Occipital lobe (tissue), 2 donors: ENCODE measurements around the gene C5orf52. TPM values are rescaled to one million over a fixed set of nuclear protein-coding genes. Genes with fewer than 3 reads are reported as not detected.
"Not testable (repeated sequence)": the region's sequence is repeated elsewhere in the genome, so short reads cannot be mapped to it uniquely, and the experiment has no call there.

ENCODE experiments used
- DNase-seq: peaks from one replicate; lab custom pipeline; 2025; lab: John Stamatoyannopoulos, UW
- total RNA-seq: library from RNA; depleted of rRNA; stranded (reverse); fragments of >200 nt; gene quantifications from one replicate; pipeline ENCODE4 v1.2.3, GENCODE V29; 2014

Gene C5orf52
- total RNA-seq, 1 donor from 2014 or later, result not detected

DNA sequence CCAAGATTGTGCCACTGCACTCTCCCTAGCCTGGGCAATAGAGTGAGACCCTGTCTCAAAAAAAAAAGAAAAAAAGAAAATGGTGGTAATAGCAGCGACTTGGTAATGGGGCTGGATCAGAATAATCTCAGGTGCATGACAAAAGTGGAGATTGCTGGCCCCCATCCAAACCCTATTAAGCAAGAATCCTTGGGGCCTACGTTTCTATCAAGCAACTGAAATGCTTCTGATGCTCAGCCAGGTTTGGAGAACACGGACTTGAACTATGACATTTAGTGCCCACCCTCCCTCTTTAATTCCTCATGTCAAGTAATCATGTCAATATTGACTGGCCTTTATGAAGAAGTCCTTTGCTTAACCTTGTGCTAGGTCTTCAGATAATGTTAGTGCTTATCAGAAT, 6.6 kb downstream of the C5orf52 start:
- no peak for DNase-seq

DNA sequence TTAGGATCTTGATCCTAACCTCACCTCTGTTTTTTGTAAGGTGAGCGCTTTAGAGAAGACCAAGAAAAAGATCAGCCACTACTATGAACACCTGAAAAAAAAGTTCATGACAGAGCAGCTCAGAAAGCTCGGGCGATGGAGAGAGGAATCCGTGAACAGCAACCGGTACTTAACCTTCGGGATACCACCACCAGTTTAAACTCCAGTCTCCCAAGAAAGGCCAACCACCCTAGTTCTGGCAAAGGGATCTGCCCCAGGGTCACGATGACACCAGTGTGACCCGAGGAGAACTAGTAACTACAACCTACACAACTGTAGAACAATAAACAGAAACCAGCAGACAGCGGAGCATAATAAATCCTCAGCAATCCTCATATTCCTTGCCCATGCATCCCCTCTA, 8.5 kb downstream of the C5orf52 start:
- no peak for DNase-seq

DNA sequence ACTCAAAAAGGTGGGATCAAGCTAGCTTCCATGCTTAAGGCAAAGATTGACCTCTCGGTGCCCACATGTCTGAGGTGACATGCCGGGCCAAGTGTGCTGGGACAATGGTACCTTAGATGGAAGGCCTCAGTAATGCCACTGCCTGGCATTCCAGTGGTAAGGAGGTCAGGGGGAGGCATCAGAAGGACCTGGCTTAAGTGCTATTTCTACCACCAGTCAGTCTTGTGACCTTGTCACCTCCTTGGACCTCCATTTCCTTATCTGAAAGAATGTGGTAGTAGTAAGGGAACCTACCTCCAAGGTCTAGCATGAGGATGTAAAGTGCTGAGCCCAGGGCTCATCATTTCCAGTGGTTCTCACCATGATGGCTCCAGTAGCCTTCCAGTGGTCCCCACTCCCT, 8.9 kb downstream of the C5orf52 start:
- no peak for DNase-seq

DNA sequence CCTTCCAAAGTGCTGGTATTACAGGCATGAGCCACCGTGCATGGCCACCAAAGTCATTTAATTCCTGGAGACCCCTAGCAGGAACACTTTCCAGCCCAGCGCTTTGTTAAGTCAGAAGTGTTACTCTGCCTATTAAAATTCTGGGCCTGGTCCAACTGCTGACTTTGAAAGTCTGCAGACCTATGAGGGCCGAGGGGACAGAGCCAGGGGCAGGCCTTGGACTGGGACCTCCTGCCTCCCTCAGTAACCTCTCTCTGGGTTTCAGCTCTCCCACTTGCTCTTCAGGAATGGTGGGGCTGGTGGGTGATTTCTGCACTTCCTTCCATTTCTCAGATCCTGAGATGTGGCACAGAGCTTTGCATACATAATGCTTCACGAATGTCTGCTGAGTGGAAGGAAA, 9.7 kb downstream of the C5orf52 start:
- no peak for DNase-seq

DNA sequence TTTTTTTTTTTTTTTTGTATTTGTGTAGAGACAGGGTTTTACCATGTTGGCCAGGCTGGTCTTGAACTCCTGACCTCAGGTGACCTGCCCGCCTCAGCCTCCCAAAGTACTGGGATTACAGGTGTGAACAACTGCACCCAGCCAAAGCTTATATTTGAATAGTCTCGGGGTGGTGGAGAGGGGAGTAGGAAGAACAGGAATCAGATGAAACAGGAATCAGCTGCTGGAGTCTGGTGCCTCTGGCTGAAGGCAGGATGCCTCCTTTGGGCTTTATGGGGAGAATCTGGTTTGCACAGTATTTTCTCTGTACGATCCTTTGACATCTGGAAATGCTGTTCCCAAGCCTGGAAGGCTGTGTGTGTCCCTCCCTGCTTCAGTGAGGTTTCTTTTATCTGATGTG, 10.9 kb downstream of the C5orf52 start:
- no peak for DNase-seq

DNA sequence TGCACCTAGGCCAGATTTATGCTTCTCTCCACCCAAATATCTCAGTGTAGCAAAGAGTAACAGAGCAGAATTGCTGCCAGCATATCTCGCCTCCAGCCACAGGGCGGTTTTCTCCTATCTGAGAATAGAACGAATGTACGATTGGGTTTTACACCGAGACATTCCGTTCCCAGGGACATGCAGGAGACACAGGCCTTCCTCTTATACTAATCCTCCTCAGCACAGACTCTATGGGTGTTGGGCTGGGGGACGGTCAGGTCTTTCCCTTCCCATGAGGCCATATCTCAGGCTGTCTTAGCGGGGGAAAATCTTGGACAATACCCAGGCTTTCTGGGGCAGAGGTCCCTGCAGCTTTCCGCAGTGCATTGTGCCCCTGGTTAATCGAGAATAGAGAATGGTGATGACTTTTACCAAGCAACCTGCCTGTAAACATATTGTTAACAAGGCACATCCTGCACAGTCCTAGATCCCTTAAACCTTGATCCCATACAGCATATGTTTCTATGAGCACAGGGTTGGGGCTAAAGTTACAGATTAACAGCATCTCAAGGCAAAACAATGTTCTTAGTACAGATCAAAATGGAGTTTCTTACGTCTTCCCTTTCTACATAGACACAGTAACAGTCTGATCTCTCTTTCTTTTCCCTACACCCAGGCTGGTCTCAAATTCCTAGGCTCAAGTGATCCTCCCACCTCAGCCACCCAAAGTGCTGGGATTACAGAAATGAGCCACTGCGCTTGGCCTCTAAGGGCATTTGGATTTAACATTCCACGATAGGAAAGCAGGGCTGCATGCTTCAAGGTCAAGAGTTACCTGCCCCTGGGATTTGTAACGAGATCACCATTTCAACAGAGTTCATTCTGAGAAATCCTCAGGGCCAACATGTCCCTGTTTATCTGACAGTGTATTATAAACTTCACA, 15.2 kb downstream of the C5orf52 start:
- not testable (repeated sequence) for DNase-seq

DNA sequence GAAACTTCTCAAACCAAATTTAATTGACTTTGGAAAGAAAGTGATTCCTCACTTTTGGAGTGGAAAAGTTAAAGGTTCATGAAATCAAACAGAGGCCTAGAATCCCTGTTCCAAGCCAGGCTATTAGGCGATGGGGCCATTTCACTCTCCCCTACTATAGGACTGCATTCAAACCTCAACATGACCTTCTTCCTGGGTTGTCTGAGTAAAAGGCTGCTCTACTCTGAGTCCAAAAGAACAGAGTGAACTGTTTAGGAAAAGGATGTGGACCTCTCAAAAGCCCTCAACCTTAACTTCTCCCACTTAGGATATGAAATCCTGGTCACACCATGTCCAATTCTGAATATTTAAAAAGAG, 15.8 kb downstream of the C5orf52 start:
- DNase-seq, result no peak

DNA sequence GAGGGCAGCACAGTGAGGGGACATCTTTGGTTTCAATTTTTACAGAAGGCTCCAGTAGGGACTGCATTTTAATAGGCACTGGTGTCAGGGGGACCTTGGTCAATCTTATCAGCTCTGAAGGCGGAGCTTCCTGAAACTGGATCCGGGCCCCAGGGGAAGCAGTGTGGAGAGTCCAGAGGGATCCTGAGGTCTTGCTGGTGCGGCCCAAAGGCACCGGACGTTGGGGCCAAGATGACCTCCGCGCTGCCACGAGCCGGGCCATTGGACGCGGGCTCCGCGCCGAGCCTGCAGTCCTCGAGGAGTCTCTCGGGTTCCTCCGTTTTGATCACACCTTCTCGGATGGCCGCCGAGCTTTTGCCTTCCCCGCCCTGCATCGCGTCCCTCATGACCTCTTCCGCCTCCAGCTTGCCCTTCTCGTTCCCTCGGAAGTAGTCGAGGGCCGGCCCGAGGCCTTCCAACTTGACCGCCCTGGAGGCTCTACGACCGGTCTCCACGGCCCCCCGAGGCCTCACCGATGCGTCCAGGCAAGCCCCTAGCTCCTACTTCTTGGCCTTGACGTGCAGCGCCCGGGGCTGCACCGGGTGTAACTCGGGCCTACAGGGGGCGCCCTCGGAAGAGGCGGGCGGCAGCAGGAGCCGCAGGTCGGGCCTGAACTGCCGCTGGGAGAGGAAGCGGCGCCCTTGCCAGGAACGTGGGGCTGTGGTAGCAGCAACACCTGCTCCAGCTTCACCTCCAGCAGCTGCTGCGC, 18.8 kb downstream of the C5orf52 start:
- no peak for DNase-seq

DNA sequence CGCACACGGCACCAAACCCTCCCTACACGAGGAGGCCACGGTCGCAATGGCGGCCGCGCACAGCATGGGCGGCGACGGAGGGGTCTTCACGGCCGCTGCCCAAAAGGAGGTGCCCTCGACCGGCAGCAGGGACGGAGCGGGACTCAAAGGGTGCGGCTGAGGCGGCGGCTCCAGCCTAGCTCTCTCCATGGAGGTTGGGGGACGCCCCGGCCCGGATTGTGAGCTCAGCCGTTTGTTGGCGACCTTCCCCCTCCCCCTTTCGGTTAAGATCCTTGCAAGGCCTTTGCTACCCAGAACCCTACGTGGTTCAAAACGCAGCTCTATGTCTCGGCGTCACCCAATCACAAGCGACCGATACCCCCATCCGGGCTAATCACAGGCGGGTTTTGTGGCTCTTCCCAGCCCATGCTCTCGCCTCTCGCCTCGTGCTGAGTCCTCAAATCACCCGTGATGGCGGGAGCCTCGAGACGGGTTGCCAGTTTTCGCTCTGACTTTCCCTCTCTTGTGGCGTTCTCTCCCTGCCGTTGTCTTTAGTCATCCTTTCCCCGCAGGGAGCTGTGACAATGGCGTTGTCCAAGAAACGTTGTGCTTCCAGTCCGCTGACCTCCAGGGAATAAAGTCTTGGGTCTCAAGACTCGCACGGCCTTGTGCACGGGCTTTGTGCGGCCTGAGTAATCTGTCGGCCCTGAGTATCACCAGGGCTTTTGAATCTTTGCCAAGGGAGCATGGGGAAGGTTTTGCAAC, 19.5 kb downstream of the C5orf52 start:
- no peak for DNase-seq

DNA sequence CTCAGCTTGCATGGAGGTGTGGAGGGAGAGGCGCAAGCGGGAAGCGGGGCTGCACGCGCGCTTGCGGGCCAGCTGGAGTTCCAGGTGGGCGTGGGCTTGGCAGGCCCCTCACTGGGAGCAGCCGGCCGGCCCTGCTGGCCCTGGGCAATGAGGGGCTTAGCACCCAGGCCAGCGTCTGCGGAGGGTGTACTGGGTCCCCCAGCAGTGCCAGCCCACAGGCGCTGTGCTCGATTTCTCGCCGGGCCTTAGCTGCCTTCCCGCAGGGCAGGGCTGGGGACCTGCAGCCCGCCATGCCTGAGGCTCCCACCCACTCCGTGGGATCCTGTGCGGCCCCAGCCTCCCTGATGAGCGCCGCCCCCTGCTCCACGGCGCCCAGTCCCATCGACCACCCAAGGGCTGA, 22.5 kb downstream of the C5orf52 start:
- DNase-seq, result not testable (repeated sequence)

DNA sequence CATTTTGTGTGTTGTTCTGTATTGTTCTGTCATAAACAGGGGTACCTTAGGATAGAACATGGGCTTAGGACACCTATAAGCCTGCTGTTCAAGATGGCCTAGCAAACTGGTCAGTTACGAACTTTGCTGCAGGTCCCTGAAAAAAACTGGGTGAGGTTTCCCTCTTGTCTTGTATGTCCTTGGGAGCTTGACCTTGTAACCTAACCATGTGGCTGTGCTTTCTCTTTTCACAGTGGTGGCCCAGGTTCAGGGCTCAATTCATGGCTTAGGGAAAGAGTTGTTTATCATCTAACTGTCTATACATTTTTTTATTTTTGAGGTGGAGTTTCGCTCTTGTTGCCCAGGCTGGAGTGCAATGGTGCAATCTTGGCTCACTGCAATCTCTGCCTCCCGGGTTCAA, 24.8 kb downstream of the C5orf52 start:
- not testable (repeated sequence) for DNase-seq

DNA sequence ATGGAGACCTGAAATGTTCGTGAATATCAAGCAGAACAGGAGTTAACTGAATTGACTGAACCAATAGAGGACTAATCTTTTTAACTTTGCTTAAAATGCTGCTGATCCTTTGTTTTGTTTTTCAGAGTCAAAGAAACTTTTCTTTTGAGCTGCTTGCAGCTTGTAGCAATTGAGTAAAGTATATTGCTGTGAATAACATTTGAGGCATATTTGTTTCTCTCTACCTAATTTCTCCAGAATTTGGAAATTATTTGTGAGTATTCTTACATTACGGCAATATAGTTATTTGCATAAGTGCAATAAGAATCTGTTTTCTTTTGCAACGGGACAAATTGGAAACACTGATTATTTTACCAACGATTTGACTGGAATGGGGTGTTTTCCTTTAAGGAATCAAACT, 27.3 kb downstream of the C5orf52 start:
- not testable (repeated sequence) for DNase-seq

DNA sequence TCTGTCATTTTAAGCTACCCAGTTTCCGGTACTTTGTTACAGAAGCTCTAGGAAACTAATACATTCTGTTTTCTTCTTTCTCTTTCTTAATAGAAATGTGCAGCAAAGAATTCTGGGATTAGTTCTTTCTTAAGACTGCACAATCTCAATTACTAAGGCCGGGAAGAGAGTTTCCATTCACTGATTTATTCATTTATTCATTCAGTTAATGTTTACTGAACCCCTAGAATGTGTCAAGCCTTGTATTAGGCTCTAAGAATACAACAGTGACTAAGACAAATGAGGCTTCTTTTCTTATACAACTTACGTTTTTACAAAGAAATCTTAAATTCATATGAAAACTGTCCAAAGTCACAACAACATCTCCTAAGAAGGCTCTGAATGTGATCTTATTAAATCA, 32.4 kb downstream of the C5orf52 start:
- DNase-seq, result no peak

DNA sequence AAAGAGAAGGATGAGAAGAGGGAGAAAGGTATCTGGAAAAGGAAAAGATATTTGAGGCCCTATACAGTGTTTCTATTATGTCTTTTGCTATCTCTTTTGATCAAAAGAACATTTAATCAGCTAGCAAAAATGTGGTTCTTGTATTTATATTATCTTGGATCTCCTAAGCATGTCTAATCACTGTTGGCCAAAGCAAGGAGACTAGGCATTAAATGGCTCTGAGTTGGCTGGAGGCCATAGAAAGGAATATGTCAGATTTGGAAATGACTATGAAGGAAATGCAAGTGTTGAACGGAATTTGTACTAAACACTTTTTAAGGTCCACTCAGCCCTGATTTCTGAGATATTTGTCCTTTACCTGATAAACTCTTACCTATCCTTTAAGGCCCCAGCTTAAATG, 37.5 kb downstream of the C5orf52 start:
- DNase-seq, result no peak

DNA sequence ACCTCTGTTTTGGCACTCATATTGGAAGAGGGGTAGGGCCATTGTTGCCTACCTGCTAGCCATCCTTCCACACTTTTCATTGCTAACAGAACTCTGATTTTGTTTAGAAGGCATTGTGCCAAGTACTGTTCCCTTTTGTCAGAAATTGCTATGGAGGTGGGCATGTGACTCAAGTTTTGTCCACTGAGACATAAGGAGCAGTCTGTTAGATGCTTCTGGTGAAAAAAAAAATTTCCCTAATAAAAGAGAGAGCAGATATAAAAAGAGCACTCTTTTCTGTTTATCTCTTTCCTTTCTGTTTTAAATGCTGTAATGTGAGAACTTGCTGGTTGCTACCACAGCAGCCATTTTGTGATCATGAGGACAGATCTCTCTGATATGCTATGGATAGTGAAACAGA, 38.0 kb downstream of the C5orf52 start:
- no peak for DNase-seq

DNA sequence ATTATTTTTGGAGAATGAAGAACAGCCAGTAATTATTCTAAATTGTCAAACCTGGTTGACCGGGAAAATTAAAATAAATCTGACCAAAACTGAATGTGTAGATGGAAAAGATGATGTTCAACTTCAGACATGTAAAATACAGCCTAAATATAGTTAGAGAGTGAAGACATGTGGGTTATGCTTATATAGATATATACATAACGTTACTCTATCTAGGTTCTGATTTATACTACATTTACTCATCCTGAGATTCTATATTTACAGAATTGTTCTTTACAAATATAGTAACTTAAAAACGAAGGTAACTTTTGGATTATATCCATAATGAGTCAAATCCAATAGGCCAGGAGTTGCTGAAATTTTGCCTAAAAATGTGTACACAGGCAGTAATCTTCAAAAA, 39.1 kb downstream of the C5orf52 start:
- no peak for DNase-seq

DNA sequence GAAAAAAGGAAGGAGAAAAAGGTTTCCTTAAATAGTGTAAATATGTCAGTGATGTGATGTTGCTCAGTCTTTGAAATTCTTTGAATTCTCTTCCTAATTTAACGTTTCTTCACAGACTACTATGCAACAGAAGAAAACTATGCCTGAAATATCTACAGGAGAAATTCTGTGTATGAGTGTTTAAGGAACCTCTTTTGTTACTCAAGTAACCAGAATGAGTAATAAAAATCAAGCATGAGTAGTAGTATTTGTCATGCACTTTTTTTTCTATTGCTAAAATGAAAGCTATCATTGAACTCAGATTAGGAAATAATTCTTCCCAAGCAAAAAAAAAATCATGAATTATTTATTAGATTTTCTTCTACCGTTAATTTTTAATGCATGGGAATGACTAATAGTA, 39.5 kb downstream of the C5orf52 start:
- DNase-seq, result no peak

DNA sequence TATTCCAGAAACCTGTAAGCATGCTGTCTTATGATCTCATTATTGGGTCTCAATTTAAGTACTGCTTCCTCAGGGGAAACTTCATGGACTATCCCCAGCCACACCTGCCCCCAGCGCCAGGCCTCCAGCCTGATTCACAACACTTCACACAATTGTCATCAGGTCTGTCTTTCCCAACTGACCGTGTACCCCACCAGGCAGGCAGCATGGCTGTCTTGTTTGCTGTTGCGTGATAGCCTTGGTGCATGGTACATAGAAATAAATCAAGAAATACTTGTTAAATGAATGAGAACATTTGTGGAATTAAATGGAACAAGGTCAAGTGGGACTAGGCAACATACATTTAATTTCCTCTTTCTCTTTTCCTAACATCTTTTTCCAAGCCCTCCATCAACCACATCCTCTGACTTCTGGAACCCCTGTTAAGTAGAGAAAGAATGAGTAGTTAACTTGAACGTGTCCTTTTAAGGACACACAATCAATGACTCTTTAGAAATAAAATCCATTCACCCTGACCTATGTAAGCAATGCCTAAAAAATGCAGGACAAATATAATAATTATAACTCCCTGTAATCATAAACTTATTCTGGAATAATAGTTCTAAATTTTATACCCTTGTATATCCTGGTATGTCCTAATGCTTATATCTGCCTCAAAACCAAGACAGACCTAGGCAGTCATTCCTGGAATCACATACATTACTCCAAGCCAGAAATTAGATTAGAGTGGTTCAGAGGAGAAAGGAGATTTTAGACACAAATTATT, 42.7 kb downstream of the C5orf52 start:
- no peak for DNase-seq

DNA sequence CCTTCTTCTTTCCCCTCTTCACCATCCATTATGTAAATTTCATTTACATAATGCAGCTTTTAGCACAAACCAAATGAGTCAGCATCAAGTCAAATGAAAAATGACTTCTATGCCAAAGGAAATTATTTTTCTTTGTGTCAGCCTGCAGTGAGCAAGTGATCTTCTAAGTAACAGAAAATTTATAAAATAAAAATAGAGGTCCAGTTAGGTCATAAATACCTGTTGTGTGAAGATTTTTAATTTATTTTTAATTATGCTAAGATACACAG, 43.2 kb downstream of the C5orf52 start:
- DNase-seq, result no peak

DNA sequence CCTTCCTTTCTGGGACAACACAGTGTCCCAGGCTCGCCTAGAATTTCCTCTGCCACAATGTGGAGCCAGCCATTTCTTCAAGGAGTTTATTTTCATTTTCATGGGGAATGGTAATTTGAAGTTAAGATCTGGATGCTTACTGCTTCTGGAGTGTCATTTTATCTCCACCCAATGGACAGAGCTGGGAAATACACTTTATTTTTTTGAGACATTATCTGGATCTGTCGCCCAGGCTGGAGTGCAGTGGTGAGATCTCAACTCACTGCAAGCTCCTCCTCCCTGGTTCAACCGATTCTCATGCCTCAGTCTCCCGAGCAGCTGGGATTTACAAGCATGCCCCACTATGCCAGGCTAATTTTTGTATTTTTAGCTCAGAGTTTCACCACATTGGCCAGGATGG, 47.2 kb downstream of the C5orf52 start:
- peak; percentile 27 for DNase-seq

DNA sequence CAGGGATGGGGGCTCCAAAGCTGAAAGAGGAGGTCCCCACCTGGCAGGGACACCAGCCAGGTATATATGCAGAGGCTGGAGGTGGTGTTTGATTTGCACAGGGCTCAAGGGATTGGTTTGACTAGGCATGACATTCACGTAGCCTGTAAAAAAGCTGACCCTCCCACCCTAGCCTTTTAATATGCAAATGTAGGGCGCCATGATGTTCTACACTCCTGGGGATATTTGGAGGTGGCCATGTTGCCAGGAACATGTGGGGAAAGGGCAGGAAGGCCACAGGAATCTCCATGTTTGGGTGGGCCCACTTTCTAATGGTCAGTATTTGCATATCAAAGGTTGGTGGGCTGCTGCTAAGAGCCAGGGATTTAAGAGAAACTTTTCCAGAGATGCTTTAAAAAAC, 47.9 kb downstream of the C5orf52 start:
- DNase-seq, result no peak

DNA sequence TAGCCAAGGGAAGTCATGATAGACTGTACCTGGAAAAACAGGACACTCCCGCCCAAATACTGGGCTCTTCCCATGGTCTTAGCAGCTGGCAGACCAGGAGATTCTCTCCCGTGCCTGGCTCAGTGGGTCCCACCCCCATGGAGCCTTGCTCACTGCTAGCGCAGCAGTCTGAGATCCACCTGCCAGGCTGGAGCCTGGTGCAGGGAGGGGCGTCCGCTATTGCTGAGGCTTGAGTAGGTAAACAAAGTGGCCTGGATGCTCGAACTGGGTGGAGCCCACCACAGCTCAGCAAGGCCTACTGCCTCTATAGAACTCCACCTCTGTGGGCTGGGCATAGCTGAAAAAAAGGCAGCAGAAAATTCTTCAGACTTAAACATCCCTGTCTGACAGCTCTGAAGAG, 49.8 kb downstream of the C5orf52 start:
- no peak for DNase-seq
